Type B pancreatic cell (in vitro differentiated cells): ENCODE measurements around the gene HTR4. TPM values are rescaled to one million over a fixed set of nuclear protein-coding genes. Genes with fewer than 3 reads are reported as not detected.

ENCODE experiments used
- DNase-seq: peaks from one replicate; pipeline ENCODE4 v3.0.0; 2021; ENCODE audit warnings: mixed read lengths; ENCODE audit not compliant: unreplicated experiment; ENCODE audit errors: extremely low spot score
- H3K27ac Mint-ChIP-seq: 2 replicates; pipeline ENCODE4 v1.8.0; 2021; ENCODE audit warnings: mild to moderate bottlenecking, mixed read lengths
- H3K27me3 Mint-ChIP-seq: 2 replicates; pipeline ENCODE4 v1.8.0; 2021; ENCODE audit warnings: mixed read lengths
- H3K36me3 Mint-ChIP-seq: 2 replicates; pipeline ENCODE4 v1.8.0; 2021; ENCODE audit warnings: mixed read lengths
- H3K4me1 Mint-ChIP-seq: one replicate; pipeline ENCODE4 v1.8.0; 2021; ENCODE audit warnings: mixed read lengths; ENCODE audit not compliant: unreplicated experiment
- H3K4me3 Mint-ChIP-seq: 2 replicates; pipeline ENCODE4 v1.8.0; 2021; ENCODE audit warnings: mild to moderate bottlenecking, mixed read lengths
- H3K9me3 Mint-ChIP-seq: 2 replicates; pipeline ENCODE4 v1.8.0; 2021; ENCODE audit warnings: mixed read lengths
- total RNA-seq: library from RNA; stranded (reverse); gene quantifications from 2 replicates; pipeline ENCODE4 v1.2.1, GENCODE V29; 2021; ENCODE audit warnings: low replicate concordance
- TF ChIP-seq, protein P1 (sequence below): fragments of 200-600 bp; sonication (generic); conservative IDR thresholded peaks from 2 replicates; pipeline ENCODE4 v1.5.0; 2021; ENCODE audit warnings: antibody characterized with exemption, mild to moderate bottlenecking

HTR4 gene
- total RNA-seq, 1 donor from 2014 or later, result 0.29 TPM

DNA sequence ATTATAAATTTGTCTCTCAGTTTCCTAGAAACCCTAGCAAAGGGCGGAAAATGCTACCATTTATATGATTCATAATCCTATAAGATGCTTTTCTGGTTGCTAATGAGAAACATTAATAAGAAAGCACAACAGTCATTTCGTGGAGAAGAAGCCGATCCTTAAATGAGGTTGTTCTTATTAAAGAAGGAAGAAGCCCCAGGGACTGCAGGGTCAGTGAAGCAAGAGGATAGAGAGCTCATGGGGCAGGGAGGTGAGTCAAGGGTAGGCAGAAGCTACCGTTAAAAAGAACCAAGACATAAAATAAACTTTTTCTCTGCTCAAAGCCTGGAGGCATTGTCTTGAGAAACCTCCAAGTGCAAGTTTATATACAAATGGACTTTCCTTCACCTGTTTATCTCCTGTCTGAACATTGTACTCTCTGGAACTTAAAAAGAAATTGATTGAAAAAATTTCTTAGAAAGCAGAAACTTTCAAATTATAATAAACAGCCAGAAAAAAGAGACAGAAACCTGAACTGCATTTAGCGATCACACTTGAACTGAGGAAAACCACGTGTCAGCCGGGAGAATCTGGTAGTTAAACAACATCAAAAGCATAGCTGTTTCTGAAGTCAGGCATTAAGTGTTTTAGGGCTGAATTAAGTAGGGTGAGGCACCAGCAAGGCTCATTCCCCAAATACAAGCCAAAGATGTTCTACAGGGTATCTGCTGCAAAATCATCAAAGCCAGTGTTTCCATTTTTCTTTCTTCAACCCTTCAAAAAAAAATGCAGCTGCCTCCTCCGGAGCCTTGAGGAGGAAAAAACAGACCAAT lies 21.9 kb downstream of the HTR4 start:
- H3K27ac Mint-ChIP-seq, result no peak overlapping the region
- TF ChIP-seq, protein P1, sequence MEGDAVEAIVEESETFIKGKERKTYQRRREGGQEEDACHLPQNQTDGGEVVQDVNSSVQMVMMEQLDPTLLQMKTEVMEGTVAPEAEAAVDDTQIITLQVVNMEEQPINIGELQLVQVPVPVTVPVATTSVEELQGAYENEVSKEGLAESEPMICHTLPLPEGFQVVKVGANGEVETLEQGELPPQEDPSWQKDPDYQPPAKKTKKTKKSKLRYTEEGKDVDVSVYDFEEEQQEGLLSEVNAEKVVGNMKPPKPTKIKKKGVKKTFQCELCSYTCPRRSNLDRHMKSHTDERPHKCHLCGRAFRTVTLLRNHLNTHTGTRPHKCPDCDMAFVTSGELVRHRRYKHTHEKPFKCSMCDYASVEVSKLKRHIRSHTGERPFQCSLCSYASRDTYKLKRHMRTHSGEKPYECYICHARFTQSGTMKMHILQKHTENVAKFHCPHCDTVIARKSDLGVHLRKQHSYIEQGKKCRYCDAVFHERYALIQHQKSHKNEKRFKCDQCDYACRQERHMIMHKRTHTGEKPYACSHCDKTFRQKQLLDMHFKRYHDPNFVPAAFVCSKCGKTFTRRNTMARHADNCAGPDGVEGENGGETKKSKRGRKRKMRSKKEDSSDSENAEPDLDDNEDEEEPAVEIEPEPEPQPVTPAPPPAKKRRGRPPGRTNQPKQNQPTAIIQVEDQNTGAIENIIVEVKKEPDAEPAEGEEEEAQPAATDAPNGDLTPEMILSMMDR, result no peak

DNA sequence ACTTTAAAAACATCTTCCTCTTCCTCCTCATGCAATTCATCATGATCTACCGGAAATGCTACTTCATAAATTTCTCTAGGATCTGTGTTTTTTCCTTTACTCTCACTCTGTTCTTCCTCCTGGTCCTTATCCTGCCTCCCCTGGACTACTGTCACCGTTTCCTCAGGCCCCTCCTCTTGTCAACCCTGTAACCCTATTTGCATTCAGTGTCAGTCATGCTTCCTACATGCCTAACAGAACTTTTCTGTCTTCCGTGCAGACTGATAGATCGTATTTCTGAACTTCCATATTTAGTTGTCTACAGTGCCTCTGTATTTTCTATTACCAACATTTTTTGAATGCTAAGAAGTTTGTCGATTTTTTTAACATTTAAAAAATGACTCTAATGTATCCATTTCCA lies 27.3 kb downstream of the HTR4 start:
- no peak overlapping the region for H3K4me3 Mint-ChIP-seq
- H3K27ac Mint-ChIP-seq, result no peak overlapping the region
- H3K36me3 Mint-ChIP-seq, result no peaks in the 10 kb centered on the region
- no peak for DNase-seq
- no peaks in the 10 kb centered on the region for H3K4me1 Mint-ChIP-seq
- no peaks in the 10 kb centered on the region for H3K9me3 Mint-ChIP-seq
- peaks cover 15% of the 10 kb centered on the region for H3K27me3 Mint-ChIP-seq
- TF ChIP-seq, protein P1, result no peak

More for the DNA sequence above, 21.9 kb downstream of the HTR4 start:
- DNase-seq, result no peak
- Mint-ChIP-seq H3K27me3 (peaks cover 24% of the 10 kb centered on the region), H3K36me3 (no peaks in the 10 kb centered on the region), H3K9me3 (no peaks in the 10 kb centered on the region), H3K4me1 (no peaks in the 10 kb centered on the region), H3K4me3 (no peak overlapping the region)

DNA sequence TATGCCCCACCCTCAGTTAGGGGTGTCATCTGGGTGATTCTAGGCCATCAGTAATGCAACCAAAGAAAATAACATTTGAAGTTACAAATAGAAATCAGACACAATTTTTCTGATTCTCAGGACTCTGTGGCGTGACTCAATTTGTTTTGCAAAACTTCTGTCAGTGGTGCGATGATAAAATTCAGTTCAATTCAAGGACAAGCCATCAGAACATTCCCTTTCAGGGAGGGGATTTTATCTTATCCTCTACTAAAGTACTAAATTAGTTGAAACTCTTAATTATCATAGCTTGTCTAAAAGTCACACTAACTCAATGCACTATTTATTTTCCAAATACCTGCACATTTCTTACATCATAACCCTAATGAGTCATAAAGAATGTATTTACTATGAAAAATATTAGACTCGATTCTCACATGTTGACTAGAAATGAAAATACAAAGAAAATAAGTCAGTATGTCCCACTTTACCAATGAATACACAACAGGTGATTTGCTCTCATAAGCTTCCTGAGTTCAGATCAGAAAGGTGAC lies 28.2 kb downstream of the HTR4 start:
- H3K27me3 Mint-ChIP-seq, result peaks cover 15% of the 10 kb centered on the region
- no peak overlapping the region for H3K4me3 Mint-ChIP-seq
- no peaks in the 10 kb centered on the region for H3K9me3 Mint-ChIP-seq
- no peaks in the 10 kb centered on the region for H3K4me1 Mint-ChIP-seq
- no peak overlapping the region for H3K27ac Mint-ChIP-seq
- no peak for DNase-seq
- TF ChIP-seq, protein P1, result no peak
- H3K36me3 Mint-ChIP-seq, result no peaks in the 10 kb centered on the region

DNA sequence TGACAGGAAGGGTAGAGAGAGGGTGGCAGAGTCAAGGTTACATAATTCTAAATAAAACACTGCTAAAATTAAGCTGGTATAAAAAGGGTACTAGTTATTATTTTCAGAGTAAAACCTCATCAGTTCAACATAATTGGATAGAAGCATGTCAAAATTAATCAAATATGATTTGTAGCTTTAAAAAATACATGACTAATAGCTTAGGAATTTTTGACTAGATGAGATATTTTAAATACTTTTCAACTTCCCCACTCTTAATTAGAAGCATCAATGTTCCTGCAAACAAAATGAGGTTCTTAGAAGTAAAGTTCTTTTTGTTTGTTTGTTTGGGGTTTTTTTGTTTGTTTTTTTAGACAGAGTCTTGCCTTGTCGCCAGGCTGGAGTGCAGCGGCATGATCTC lies 29.1 kb downstream of the HTR4 start:
- H3K27me3 Mint-ChIP-seq, result peaks cover 12% of the 10 kb centered on the region
- no peak overlapping the region for H3K27ac Mint-ChIP-seq
- no peaks in the 10 kb centered on the region for H3K9me3 Mint-ChIP-seq
- H3K4me1 Mint-ChIP-seq, result no peaks in the 10 kb centered on the region
- no peak for DNase-seq
- no peak overlapping the region for H3K4me3 Mint-ChIP-seq
- no peaks in the 10 kb centered on the region for H3K36me3 Mint-ChIP-seq
- TF ChIP-seq, protein P1, result no peak

DNA sequence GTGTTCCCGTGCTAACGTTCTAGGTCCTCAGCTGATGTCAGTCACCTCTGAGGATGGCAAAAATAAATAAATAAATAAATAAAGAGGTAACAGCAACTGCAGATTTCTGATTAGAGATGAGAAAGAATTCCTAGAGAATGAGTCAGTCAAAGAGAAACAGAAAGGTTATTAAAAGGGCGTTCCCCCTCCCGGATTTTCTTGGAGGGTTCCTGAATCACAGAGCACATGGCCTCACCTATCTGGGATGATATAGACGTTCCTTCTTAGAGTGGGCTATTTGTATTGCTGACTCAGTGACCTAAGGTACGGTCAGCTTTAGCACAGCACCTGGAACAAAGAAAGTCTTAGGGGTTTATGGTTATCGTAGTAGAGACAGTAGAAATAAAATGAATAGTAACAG lies 30.6 kb downstream of the HTR4 start:
- no peak for DNase-seq
- Mint-ChIP-seq H3K27me3 (peaks cover 10% of the 10 kb centered on the region), H3K9me3 (peaks cover 1% of the 10 kb centered on the region), H3K4me1 (no peaks in the 10 kb centered on the region), H3K4me3 (no peak overlapping the region), H3K27ac (no peak overlapping the region), H3K36me3 (no peaks in the 10 kb centered on the region)
- TF ChIP-seq, protein P1, result no peak
